Activated naive CD4-positive, alpha-beta T cell treated with anti-CD3 and anti-CD28 coated beads, Interleukin-2, amount 50 U/mL, for 72 hours (primary cell): Measurements from ENCODE around the gene IL13RA2. TPM values are rescaled to one million over a fixed set of nuclear protein-coding genes. Genes with fewer than 3 reads are reported as not detected.

Experiments used
- ATAC-seq, 2 donors: fragments of 150-1000 bp; cut with Tn5 transposase; 2 replicates each; pipeline ENCODE4 v1.10.0; 2021; ENCODE audit warnings: mild to moderate bottlenecking in 2 of 2, moderate library complexity in 2 of 2
- DNase-seq, 2 donors: peaks; one replicate each; pipeline ENCODE4 v3.0.0; 2021 to 2022; ENCODE audit warnings: low spot score in 2 of 2
- H3K27ac Mint-ChIP-seq, 2 donors: one replicate each; pipeline ENCODE4 v1.8.0; 2022; ENCODE audit warnings: mild to moderate bottlenecking in 2 of 2, mixed read lengths in 2 of 2
- H3K36me3 Mint-ChIP-seq, 2 donors: one replicate each; pipeline ENCODE4 v1.8.0; 2022; ENCODE audit warnings: mixed read lengths in 2 of 2
- H3K9me3 Mint-ChIP-seq, 2 donors: one replicate each; pipeline ENCODE4 v1.8.0; 2022; ENCODE audit warnings: mixed read lengths in 2 of 2
- total RNA-seq, 2 donors: library from RNA; stranded (reverse); gene quantifications; one replicate each; pipeline ENCODE4 v1.2.3, GENCODE V29; 2022

The IL13RA2 gene
- total RNA-seq, 2 donors from 2014 or later = not detected

DNA sequence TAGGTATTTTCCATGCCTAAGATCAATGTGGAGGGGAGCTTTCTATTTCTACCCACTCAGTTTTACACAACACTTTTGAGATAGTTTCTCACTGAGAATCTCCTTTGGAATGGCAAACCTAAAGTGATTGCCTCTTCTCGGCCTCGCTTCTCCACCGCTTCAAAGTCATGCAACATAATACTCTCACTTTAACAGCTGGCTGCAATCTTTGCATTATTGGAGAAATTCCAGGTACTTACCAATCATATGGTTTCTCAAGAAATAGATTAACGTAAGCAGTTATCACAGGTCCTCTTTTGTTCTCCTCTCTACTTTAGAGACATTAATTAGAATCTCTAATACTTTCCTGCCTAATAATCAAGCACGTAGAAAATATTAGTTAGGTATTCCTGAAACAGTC is 3.7 kb upstream of the IL13RA2 start:
- no peak for DNase-seq
- Mint-ChIP-seq H3K9me3 (peaks cover 4 to 15% of the 10 kb centered on the region in 2 donors), H3K36me3 (no peaks in the 10 kb centered on the region), H3K27ac (no peak overlapping the region)
- ATAC-seq = no peak

DNA sequence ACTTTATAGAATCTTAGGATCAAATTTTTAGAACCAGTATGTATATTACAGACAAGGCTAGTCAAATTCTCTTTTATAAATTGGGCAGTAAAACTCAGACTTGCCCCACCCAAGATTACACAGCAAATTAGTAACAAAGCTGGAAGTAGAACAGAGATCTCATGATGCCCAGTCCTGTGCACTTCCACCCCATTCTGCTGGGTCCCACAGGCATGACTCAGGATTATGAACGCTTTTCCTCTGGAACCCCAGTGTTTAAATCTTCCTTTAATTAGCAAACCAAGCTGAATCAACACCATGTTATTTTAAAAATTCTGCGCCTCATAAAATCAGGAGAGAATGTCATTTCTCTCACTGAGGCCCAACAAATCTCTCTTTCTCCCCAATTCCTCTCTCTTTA is 1.5 kb upstream of the IL13RA2 start:
- DNase-seq (no peak), ATAC-seq (no peak)
- no peaks in the 10 kb centered on the region for H3K36me3 Mint-ChIP-seq
- H3K9me3 Mint-ChIP-seq = peaks cover 0 to 4% of the 10 kb centered on the region in 2 donors
- no peak overlapping the region for H3K27ac Mint-ChIP-seq

DNA sequence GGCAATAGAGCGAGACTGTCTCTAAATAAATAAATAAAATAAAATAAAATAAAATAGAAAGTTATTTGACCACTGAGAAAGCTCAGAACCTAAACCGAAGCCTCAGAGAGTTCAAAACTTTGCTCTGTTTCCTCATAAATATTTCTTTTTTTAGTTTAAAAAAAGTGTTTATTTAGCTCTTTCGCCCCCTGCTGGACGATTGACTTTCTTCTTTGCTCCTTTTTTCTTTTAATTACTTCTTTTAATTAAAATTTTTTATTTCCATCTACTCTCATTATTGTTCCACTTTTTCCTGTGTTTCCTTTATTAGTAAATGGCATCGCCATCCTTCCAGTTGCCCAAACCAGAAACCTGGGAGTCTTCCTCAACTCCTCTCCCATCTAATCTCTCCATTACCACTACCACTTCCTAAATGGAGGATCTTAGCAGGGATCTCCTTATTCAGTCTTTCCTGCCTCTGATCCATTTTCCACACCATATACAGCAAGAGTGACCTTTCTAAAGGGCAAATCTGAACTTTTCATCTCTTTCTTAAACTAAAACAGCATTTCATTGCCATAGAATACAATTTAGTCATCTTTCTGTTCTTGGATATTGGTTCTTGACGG is 728 bp upstream of the IL13RA2 start:
- Mint-ChIP-seq H3K9me3 (peaks cover under 1 to 4% of the 10 kb centered on the region in 2 donors), H3K27ac (no peak overlapping the region), H3K36me3 (no peaks in the 10 kb centered on the region)
- no peak for DNase-seq
- no peak for ATAC-seq

DNA sequence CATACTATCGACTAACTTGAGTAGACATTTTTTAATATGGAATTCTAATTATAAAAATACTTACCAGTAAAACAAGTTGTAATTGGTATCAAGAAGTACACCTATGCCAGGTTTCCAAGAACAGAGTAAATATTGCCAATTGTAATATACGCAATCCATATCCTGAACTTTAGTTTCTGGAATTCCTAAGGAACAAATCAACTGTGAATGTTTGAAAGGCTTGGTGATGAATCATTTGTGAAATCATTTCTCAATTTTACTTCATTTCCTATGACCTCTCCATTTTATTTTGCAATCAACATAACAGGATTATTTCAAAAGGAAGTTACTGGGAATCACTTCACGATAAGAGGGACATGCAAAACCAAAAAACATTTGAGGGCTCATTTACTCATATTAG is 3.7 kb downstream of the IL13RA2 start:
- Mint-ChIP-seq H3K9me3 (peaks cover 4 to 7% of the 10 kb centered on the region in 2 donors), H3K36me3 (no peaks in the 10 kb centered on the region), H3K27ac (no peak overlapping the region)
- ATAC-seq (no peak), DNase-seq (no peak)

DNA sequence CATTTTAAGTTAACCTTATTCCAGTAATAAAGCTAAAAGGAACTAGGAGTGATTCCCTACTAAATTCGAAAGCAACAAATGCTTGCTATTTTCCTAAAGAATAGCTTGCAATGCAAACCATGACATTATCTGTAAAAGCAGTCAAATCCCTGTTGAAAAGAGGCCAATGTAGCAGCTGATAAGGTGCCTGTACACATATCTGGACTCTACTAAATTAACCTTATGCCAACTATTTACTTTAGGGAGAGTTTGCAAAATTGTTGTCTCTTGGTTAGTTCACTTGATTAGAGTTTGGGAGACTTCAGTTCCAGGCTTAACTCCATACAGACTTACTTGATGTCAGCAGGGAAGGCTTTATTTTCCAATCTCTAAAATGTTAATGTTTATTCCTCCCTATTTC is 6.0 kb downstream of the IL13RA2 start:
- ATAC-seq (no peak), DNase-seq (no peak)
- H3K9me3 Mint-ChIP-seq = peaks cover 4 to 7% of the 10 kb centered on the region in 2 donors
- H3K27ac Mint-ChIP-seq = no peak overlapping the region
- no peaks in the 10 kb centered on the region for H3K36me3 Mint-ChIP-seq

DNA sequence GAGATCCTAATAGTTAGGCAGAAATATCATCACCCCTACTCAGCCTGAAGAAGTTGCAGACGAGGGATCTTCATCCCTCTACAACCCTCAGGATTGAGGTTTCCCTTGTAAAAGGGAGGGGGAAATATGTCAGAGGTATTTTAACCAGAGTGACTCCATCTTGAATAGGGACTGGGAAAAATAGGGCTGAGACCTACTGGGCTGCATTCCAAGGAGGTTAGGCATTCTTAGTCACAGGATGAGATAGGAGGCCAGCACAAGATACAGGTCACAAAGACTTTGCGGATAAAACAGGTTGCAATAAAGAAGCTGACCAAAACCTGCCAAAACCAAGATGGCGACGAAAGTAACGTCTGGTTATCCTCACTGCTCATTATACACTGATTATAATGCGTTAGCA is 17.5 kb downstream of the IL13RA2 start:
- peaks cover 8 to 9% of the 10 kb centered on the region in 2 donors for H3K9me3 Mint-ChIP-seq
- no peak overlapping the region for H3K27ac Mint-ChIP-seq
- DNase-seq (no peak), ATAC-seq (no peak)
- no peaks in the 10 kb centered on the region for H3K36me3 Mint-ChIP-seq

DNA sequence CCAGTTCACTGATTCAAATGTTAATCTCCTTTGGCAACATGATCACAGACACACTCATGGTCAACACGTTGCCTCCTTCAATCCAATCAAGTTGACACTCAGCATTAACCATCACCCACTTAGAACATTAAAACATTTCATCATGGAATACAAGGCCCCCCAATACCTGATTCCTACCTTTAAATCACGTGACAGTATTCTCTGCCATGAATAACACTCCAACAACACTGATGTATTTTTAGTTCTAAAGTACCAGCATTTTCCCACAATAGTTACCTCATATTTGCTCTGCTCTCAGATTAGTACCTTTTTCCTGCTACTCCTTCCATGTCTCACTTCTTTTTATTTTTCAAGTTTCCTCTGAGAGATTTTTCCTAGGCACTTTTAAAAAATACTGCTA is 19.6 kb downstream of the IL13RA2 start:
- ATAC-seq (no peak), DNase-seq (no peak)
- Mint-ChIP-seq H3K9me3 (peaks cover 4 to 9% of the 10 kb centered on the region in 2 donors), H3K27ac (no peak overlapping the region), H3K36me3 (no peaks in the 10 kb centered on the region)

DNA sequence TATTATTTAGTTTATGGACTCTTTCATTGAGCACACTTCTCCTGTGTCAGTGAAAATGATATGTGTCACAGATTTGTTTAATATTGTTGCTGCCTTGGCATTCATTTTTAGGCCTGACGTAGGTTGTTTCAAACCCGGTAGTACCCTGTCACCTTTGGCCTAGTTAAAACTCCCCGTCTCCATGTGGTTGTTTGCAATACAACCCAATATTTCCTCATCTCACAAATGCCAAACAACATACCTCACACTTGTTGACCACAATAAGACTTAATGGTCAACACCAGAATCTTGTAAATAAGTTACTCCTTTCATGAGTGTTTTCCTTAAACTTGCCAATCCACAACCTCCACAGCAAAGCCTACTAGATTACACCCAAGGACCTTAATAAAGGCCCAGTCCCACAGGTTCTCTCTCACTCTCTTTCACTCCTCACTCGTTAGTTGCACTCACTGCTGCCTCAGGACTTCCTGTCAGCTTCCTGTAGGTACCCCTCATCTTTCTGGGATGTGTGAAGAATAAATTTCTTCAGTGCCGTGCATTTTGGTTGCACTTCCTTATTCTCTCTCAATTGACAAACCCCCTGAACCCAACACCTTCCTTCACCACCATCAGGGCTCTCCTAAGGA is 31.3 kb downstream of the IL13RA2 start:
- H3K9me3 Mint-ChIP-seq = peaks cover 3 to 4% of the 10 kb centered on the region in 2 donors
- DNase-seq (no peak), ATAC-seq (no peak)
- H3K27ac Mint-ChIP-seq = peak overlapping the region in 1 of 2 donors; percentile 47
- no peaks in the 10 kb centered on the region for H3K36me3 Mint-ChIP-seq

DNA sequence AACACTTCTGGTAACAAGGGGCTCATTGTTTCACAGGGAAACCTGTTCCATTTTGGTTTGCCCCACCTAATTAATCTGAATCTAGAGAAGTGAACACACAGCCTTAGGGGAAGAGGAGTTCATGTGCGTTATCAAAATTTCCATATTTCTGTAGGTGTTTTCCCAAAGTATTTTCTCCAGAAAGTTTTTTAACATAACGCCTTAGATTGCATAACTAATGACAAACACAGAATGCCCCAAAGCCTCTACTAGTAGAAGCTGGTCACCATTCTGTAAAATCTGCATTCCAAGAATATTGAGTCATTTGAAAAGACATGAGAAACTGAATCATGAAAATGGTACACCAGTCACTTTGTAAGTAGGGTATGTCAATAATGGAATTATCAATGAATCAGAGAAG is 41.1 kb downstream of the IL13RA2 start:
- ATAC-seq = no peak
- H3K36me3 Mint-ChIP-seq = no peaks in the 10 kb centered on the region
- no peak for DNase-seq

DNA sequence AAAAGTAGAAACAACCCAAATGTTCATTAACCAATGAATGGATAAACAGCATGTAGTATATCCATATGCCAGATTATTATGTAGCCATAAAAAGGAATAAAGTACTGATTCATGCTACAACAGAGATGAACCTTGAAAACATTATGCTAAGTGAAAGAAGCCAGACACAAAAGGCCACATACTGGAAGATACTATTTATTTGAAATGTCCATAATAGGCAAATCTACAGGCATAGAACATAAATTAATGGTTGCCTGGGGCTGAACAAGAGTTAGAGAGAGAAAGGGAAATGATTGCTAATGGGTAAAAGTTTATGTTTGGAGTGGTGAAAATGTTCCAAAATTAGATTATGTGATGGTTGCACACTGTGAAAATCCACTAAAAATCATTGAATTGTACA is 44.4 kb downstream of the IL13RA2 start:
- peaks cover under 1 to 4% of the 10 kb centered on the region in 2 donors for H3K9me3 Mint-ChIP-seq
- DNase-seq (no peak), ATAC-seq (no peak)
- no peaks in the 10 kb centered on the region for H3K36me3 Mint-ChIP-seq
- H3K27ac Mint-ChIP-seq = no peak overlapping the region

More for the DNA sequence above, 41.1 kb downstream of the IL13RA2 start:
- peaks cover 3 to 8% of the 10 kb centered on the region in 2 donors for H3K9me3 Mint-ChIP-seq
- no peak overlapping the region for H3K27ac Mint-ChIP-seq

DNA sequence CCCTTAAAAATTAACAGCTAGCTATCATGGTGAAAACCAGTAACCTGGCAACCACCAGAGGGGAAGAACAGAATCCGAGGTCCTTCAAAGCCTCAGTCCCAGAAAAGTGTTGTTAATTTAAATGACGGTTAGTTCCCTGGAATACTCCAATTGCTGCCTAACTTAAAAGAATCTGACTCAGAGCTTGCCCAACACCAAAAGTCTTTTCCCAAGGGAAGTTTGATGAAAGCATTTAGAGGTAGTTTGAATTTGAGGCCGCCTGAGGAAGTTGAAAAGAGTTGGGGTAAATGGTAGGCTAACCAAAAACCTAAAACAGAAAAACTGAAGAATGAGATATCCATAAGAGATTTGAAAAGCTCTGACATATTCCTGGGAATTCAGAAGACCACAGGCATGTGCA is 46.6 kb downstream of the IL13RA2 start:
- Mint-ChIP-seq H3K36me3 (no peaks in the 10 kb centered on the region), H3K9me3 (peaks cover 0 to 3% of the 10 kb centered on the region in 2 donors), H3K27ac (no peak overlapping the region)
- no peak for DNase-seq
- ATAC-seq = no peak

DNA sequence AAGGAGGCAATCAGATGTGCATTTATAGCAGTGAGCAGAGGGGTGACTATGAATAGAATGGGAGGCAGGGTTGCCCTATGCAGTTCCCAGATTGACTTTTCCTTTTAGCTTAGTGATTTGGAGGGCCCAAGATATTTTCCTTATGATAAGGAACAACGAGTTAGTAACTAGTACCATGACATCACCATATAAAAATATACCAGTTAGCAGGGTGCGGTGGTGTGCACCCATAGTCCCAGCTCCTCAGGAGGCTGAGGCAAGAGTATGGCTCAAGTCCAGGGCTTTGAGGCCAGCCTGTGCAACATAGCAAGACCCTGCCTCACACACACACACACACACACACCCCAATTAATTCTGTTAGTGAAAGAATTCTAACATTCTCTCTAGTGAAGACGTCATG is 53.0 kb downstream of the IL13RA2 start:
- no peaks in the 10 kb centered on the region for H3K36me3 Mint-ChIP-seq
- ATAC-seq (no peak), DNase-seq (no peak)
- H3K9me3 Mint-ChIP-seq = no peaks in the 10 kb centered on the region
- H3K27ac Mint-ChIP-seq = no peak overlapping the region

DNA sequence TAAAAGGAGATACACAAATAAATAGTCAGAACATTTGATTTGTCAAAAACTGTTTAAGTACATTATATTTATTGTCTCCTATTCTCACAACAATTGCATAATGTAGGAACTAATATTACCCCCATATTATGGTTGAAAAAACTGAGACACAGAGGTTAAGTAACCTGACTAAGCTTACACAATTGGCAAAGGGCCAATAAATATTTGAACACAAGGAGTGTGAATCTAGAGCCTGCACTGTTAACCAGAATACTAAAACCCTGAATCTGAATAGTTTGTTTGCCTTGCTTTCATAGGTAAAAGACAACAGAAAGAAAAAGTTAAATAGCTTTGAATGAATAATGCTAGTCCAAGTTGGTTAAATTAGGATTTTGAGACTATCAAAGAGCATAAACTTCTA is 55.2 kb downstream of the IL13RA2 start:
- DNase-seq (no peak), ATAC-seq (no peak)
- no peaks in the 10 kb centered on the region for H3K36me3 Mint-ChIP-seq
- H3K27ac Mint-ChIP-seq = no peak overlapping the region
- H3K9me3 Mint-ChIP-seq = no peaks in the 10 kb centered on the region

DNA sequence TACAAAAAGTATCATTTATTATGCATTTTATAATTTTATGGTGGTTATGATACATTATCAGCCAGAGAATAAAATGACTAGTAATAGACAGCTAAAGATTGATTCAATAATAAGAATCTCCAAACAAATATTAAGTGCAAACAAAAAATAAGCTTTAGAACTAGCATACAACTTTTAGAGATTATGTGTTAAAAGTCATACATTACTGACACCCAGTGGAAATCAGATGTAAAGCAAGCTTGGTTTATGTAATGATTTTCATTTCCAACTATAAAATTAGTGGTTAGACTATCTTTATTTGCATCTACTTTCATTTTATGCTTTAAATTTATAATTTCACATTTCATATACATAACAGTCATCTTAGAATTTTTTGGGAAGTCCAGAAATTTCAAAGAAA is 57.7 kb downstream of the IL13RA2 start:
- Mint-ChIP-seq H3K9me3 (no peaks in the 10 kb centered on the region), H3K36me3 (no peaks in the 10 kb centered on the region), H3K27ac (no peak overlapping the region)
- DNase-seq = no peak
- no peak for ATAC-seq

Other genes starting within 250 kb of the IL13RA2 start
- gene RBMXL3, start 171.8 kb upstream of the IL13RA2 start, total RNA-seq = not detected
- gene LRCH2, start 216.5 kb upstream of the IL13RA2 start, total RNA-seq = not detected